ENCODE data around the gene PRDM16.

DNA sequence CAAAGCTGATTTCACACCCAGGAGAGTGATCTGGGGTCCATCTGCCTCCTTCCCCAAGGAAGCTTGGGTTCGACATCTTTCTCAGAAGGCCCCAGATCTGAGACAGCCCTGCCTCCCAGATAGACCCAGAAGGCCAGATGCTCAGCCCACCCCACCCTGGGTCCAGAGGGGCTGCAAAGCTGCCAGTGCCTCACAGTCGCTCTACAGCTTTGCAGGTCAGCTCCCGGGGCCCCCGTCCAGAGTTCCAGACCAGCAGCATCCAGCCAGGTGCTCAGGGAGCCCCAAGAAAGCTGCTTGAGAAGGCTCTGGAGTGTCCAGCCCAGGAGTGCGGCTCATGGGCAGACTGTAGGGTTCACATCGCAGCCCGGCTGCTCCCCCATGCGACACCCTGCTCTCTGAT is 242.7 kb downstream of the PRDM16 start:
- TF ChIP-seq CTCF (conservative IDR thresholded peaks at IDR 0.05 in 1 of 2, IDR thresholded peaks at IDR 0.05 in 1 of 2; ENCODE audit: extremely low read depth in 1 of 2, insufficient read depth in 1 of 2, low read depth in 1 of 2, low read length in 2 of 2) (no peak), EZH2 (IDR thresholded peaks at IDR 0.05; ENCODE audit: borderline replicate concordance, low read length) (no peak)
